Stimulated activated CD8-positive, alpha-beta memory T cell treated with anti-CD3 and anti-CD28 coated beads, Interleukin-15, amount 100 ng/mL, for 4 hours (primary cell): ENCODE results near the gene PRRC2C.

Experiments used
- DNase-seq, 2 donors: peaks; one replicate each; pipeline ENCODE4 v3.0.0-alpha.2; 2020; ENCODE audit warnings: low read depth in 2 of 2

PRRC2C gene

DNA sequence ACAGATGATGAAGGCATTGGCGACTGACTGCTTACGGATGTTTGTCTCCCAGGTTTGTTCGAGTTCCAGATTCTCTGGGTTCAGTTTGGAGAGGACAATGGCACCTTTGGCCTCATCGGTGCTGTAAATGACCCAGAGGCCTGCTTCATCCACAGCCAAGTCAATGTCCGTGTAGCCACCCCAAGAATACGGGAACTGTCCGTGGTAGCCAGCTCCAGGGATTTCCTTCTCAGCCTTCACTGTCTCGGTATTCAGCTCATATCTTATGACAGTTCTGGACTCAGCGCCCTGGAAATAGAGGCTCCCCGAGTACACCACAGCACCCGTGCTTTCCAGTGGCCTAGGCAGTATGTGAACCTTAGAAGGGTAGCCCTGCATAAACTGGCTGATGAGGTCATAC lies 150.8 kb downstream of the PRRC2C start:
- no peak for DNase-seq

DNA sequence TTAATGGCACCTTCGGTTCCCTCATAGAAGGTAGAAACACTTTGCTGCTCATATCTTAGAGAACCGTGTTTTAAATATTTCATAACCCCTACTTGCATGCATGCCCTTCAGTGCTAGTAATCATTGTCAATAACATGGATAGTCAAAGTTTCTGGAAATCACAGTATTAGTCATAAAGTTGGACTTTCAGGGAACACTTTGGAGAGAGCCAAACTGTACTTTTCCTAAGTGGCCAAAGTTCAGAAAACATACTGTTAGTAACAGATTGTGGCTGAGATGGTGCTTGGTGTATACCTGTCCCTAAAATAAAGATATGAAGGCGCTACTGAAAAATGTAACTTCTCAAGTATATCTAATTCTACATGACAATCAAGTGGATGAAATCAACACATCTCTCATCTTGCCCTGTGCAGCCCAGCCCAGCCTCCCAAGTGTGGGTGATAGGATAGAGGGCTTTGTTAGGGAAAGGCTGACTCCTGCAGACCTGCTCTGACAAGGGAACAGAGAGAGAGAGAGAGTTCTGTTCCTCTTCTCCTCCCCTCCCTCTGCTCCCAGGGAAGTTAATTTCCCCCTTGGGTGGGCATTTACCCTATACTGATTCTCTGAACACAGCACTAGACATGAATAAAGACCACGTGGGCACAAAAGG lies 152.7 kb downstream of the PRRC2C start:
- no peak for DNase-seq

GRCh38 chr1:171640225-171640624 lies 154.9 kb downstream of the PRRC2C start:
- DNase-seq = no peak

GRCh38 chr1:171641076-171641864 lies 155.9 kb downstream of the PRRC2C start:
- DNase-seq = no peak

GRCh38 chr1:171642197-171642596 lies 156.9 kb downstream of the PRRC2C start:
- no peak for DNase-seq
